Middle frontal gyrus (tissue), 1 donor: ENCODE data around the gene UQCRC2.
"Not testable (repeated sequence)": the region's sequence is repeated elsewhere in the genome, so short reads cannot be mapped to it uniquely, and the experiment has no call there.

ENCODE experiments used
- DNase-seq: peaks from one replicate; pipeline ENCODE4 v3.0.0-alpha.2; 2015; ENCODE audit warnings: low spot score; ENCODE audit errors: extremely low spot score

UQCRC2 gene

GRCh38 chr16:21982108-21982507 lies 28.9 kb downstream of the UQCRC2 start:
- no peak for DNase-seq

DNA sequence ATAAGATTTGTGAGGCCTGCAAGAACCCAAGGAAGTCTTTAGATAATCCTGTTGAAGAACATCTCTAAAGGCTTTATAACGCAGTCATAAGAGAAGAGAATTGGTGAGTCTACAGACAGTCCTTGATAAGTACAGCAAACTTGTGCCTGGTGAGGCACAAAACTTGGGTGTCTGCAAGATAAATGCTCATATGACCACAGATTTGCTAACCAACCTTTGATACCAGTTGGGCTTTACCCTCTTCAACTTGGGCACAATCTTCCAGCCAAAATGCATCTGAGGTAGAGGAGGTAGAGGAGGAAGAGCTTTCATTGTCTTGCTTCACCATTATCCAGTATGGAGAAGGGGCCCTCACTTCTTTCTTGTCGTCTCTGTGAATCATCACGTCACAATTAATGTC lies 30.9 kb downstream of the UQCRC2 start:
- DNase-seq, result no peak

DNA sequence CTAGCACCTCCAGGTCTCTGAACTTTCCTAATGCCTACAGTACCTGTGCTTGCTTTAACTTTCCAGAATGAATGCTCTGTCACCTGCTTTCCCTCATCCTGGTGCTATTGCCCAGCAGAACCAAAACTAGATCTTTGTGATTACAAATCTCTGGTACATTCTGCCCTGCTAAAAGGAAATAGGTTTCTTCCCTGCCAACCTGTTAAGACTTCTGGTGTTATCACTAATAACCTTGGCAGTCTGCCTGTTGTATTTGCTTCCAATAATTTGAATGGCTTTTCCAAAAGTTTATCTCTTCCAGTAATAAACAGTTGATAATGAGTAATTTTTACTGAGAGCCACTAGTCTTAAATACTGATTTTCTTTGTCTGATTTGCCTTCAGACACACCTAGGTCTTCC lies 32.4 kb downstream of the UQCRC2 start:
- no peak for DNase-seq

DNA sequence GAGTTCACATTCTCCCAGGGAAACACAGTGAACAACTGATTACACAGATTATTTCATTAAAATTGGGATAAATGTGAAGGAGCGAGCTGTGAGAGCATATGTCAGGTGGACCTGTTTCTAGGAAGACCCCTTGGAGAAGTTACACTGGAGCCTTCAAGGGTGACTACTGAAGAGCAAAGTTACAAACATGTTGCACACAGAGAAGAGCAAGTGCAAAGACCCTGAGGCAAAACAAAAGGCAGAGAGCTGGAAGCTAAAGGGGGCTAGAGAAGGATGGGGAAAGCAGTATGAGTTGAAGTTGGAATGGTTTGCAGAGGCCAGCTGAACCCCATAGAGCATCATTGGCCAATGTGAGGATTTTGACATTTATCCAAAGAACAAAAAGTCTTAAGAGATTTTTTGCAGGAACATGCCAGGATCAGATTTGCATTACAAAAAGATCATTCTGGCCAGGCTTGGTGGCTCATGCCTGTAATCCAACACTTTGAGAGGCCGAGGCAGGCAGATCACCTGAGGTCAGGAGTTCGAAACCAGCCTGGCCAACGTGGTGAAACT lies 33.6 kb downstream of the UQCRC2 start:
- DNase-seq, result no peak

DNA sequence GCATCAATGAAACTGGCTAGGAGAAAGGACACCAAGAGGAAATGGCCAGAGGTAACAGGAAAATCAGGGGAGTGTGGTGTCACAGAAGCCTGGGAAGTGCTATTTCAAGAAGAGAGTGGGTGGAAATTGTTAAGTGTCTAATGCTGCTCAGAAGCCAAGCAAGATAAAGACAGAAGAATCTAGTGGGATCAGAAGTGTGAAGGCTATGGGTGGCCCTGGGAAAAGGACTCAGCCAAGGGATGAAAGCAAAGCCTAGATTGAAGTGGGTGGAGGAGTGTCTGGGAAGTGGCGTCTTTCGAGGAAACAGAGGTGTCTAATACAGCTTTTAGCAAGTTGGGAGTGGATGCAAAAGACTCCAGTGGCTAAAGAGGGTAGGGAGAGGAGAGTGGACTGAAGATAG lies 34.3 kb downstream of the UQCRC2 start:
- DNase-seq, result no peak

DNA sequence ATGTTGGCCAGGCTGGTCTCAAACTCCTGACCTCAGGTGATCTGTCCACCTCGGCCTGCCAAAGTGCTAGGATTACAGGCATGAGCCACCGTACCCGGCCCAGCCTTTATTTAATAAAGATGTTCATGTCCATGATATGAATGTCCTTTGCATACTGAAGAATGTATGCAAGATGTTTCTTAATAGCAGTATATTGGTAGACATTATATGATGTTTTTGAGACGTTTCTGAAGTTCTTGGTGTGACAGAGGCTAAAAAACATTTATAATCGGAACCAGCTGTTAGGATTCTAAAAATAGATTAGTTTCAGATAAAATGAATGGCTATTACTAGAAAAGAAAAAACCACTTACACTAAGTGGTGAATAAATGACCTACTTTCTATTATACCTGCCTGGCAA lies 36.0 kb downstream of the UQCRC2 start:
- DNase-seq, result no peak

DNA sequence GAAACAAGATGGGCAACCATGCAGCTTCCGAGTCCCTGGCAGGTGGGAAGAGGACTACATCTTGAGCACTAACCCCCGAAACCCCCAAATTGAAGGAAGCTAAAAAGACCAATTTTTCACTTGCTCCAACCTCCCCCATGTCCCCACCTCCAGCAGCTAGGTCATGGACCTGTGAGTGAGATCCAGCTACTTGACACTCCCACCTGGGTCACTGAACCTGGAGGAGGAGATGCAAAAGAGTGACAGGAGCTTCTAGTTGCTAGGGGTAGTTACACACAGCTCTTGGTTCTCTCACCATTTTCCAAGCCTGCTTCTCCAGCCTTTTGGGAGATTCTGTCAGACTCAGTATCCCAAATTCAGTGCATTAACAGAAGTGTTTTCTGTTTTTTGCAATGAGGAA lies 36.6 kb downstream of the UQCRC2 start:
- DNase-seq, result no peak

DNA sequence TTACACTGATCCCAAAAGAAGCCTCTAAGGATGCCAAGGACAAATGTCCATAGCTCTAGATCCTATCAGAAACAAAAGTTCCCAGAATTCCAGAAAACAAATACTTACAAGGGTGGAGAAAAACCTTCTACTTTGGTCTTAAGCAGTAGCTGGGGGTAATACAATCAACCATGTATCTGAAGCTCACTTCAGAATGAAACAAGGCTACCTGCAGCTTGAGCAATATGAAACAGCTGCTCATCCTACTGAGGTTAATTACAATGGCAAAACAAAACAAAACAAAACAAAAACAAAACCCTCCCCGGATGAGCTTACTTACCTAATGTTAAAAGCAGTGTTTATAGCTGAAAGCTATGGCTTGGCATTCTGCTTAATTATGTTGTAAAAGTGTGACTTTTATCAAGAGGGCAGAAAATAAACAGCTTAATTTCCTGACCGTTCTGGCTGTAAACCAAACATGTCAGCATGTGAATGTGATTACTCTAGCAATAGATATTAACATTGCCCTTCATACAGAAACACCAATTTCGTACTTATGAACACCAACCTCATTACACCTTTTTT lies 37.3 kb downstream of the UQCRC2 start:
- DNase-seq, result no peak

DNA sequence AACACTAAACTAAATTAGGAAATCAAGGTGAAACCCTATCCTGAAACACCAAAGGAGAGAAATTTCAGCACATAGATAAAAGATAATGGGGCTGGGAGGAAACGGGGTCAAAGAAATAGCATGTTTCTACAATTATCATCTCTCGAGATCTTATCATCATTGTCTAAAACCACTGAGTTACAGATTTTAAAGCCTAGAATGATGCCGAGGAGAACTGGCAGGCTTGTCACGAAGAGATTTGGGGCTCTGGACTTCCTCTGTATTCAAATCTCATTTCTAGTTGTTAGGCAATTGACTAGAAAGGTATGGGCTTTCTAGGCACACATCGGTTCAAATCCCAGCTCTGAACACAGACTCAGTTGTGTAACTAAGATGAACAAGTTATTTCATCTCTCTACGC lies 38.5 kb downstream of the UQCRC2 start:
- no peak for DNase-seq

DNA sequence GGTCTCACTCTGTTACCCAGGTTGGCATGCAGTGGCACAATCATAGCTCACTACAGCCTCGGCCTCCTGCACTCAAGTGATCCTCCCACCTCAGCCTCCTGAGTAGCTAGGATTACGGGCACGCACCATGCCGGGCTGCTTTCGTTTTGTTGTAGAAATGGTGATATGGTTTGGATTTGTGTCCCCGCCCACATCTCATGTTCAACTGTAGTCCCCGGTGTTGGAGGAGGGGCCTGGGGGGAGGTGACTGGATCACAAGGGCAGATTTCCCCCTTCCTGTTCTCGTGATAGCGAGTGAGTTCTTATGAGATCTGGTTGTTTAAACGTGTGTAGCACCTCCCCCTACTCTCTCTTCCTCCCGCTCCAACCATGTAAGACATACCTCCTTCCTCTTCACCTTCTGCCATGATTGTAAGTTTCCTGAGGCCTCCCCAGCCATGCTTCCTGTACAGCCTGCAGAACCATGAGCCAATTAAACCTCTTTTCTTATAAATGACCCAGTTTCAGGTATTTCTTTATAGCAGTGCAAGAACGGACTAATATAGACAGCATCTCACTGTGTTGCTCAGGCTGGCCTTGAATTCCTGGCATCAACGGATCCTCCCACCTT lies 41.8 kb downstream of the UQCRC2 start:
- no peak for DNase-seq

- DNase-seq, result no peak
Observed at GRCh38 chr16:21996923-21997696, 43.9 kb downstream of the UQCRC2 start.

- no peak for DNase-seq
Observed at GRCh38 chr16:21997697-21998480, 44.7 kb downstream of the UQCRC2 start.

- DNase-seq, result no peak
Observed at GRCh38 chr16:22001591-22001990, 48.4 kb downstream of the UQCRC2 start.

DNA sequence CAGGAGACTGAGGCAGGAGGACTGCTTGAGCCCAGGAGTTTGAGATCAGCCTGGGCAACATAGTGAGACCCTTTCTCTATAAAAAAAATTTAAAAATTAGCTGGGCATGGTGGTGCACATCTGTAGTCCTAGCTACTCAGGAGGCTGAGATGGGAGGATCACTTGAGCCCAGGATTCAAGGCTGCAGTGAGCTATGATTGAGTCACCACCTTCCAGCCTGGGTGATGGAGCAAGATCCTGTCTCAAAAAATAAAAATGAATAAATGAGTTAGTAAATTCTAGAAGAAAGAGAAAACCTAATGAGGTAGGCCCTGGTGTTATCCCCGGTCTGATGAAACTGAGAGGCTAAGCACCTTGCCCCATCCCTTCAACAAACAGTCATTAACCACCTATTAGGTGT lies 48.9 kb downstream of the UQCRC2 start:
- DNase-seq, result not testable (repeated sequence)

GRCh38 chr16:22003195-22003594 lies 50.0 kb downstream of the UQCRC2 start:
- no peak for DNase-seq

GRCh38 chr16:22004341-22004740 lies 51.2 kb downstream of the UQCRC2 start:
- DNase-seq, result no peak

- DNase-seq, result no peak
Observed at GRCh38 chr16:22005746-22006145, 52.6 kb downstream of the UQCRC2 start.

GRCh38 chr16:22006636-22007035 lies 53.5 kb downstream of the UQCRC2 start:
- no peak for DNase-seq

GRCh38 chr16:22007159-22007508 lies 54.0 kb downstream of the UQCRC2 start:
- no peak for DNase-seq

- peak; percentile 44 for DNase-seq
Observed at GRCh38 chr16:22007509-22008214, 54.5 kb downstream of the UQCRC2 start, which contains the start of gene MOSMO. MOSMO (plus strand) TSS chr16:22008111; CDS start chr16:22008302, 191 bp downstream.
